Measurements from ENCODE around the gene KRT25.

- no peak for TF ChIP-seq CTCF (conservative IDR thresholded peaks at IDR 0.05; ENCODE audit: low read length)
- TF ChIP-seq EZH2phosphoT487 (IDR thresholded peaks at IDR 0.05; ENCODE audit: borderline replicate concordance), result no peak
These were observed 24.2 kb upstream of the KRT25 start for GRCh38 chr17:40779181-40779909.

Measured in Loucy (cell line).